Measurements from ENCODE around the gene SLCO4A1.

GRCh38 chr20:62611819-62612218, 30.5 kb upstream of the SLCO4A1 start:
- TF ChIP-seq POLR2A (IDR thresholded peaks at IDR 0.05): no peak
- TF ChIP-seq, protein P1, sequence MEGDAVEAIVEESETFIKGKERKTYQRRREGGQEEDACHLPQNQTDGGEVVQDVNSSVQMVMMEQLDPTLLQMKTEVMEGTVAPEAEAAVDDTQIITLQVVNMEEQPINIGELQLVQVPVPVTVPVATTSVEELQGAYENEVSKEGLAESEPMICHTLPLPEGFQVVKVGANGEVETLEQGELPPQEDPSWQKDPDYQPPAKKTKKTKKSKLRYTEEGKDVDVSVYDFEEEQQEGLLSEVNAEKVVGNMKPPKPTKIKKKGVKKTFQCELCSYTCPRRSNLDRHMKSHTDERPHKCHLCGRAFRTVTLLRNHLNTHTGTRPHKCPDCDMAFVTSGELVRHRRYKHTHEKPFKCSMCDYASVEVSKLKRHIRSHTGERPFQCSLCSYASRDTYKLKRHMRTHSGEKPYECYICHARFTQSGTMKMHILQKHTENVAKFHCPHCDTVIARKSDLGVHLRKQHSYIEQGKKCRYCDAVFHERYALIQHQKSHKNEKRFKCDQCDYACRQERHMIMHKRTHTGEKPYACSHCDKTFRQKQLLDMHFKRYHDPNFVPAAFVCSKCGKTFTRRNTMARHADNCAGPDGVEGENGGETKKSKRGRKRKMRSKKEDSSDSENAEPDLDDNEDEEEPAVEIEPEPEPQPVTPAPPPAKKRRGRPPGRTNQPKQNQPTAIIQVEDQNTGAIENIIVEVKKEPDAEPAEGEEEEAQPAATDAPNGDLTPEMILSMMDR (IDR thresholded peaks at IDR 0.05): no peak
